ENCODE data around the gene SLIT3.

The SLIT3 gene

GRCh38 chr5:169098331-169099121 lies 202.4 kb downstream of the SLIT3 start:
- no peak for DNase-seq

GRCh38 chr5:169097374-169098326 lies 203.3 kb downstream of the SLIT3 start:
- no peak for DNase-seq

- DNase-seq: no peak
These were observed 205.0 kb downstream of the SLIT3 start for GRCh38 chr5:169095976-169096375.

GRCh38 chr5:169095410-169095960 lies 205.5 kb downstream of the SLIT3 start:
- no peak for DNase-seq

- DNase-seq: no peak
These were observed 206.1 kb downstream of the SLIT3 start for GRCh38 chr5:169094586-169095409.

- DNase-seq: no peak
These were observed 209.5 kb downstream of the SLIT3 start for GRCh38 chr5:169091396-169091980.

GRCh38 chr5:169089343-169089742 lies 211.6 kb downstream of the SLIT3 start:
- no peak for DNase-seq

- no peak for DNase-seq
These were observed 212.8 kb downstream of the SLIT3 start for GRCh38 chr5:169088028-169088725.

GRCh38 chr5:169085636-169086035 lies 215.3 kb downstream of the SLIT3 start:
- no peak for DNase-seq

GRCh38 chr5:169085212-169085611 lies 215.7 kb downstream of the SLIT3 start:
- no peak for DNase-seq

GRCh38 chr5:169084775-169085174 lies 216.2 kb downstream of the SLIT3 start:
- no peak for DNase-seq

- DNase-seq: no peak
These were observed 217.4 kb downstream of the SLIT3 start for GRCh38 chr5:169083394-169084018.

- DNase-seq: no peak
These were observed 219.8 kb downstream of the SLIT3 start for GRCh38 chr5:169081000-169081724.

- DNase-seq: no peak
These were observed 220.5 kb downstream of the SLIT3 start for GRCh38 chr5:169080448-169080911.

- no peak for DNase-seq
These were observed 221.2 kb downstream of the SLIT3 start for GRCh38 chr5:169079697-169080096.

GRCh38 chr5:169074839-169075238 lies 226.1 kb downstream of the SLIT3 start:
- no peak for DNase-seq

GRCh38 chr5:169072233-169072632 lies 228.7 kb downstream of the SLIT3 start:
- DNase-seq: no peak

- no peak for DNase-seq
These were observed 230.5 kb downstream of the SLIT3 start for GRCh38 chr5:169070413-169070812.

GRCh38 chr5:169067751-169068173 lies 233.2 kb downstream of the SLIT3 start:
- DNase-seq: no peak

- DNase-seq: no peak
These were observed 235.5 kb downstream of the SLIT3 start for GRCh38 chr5:169065400-169065799.

All from activated gamma-delta T cell treated with Interleukin-2 at 50 U/mL for 16 hours (primary cell).